GM18909 (cell line): ENCODE measurements around the gene SLC43A3.
"Not testable (repeated sequence)": the region's sequence is repeated elsewhere in the genome, so short reads cannot be mapped to it uniquely, and the experiment has no call there.

Source experiments
- ATAC-seq: cut with Tn5 transposase; IDR thresholded peaks from one replicate; pipeline ENCODE4 v1.9.1; 2021; ENCODE audit warnings: mild to moderate bottlenecking; ENCODE audit not compliant: unreplicated experiment, poor library complexity

SLC43A3 gene

DNA sequence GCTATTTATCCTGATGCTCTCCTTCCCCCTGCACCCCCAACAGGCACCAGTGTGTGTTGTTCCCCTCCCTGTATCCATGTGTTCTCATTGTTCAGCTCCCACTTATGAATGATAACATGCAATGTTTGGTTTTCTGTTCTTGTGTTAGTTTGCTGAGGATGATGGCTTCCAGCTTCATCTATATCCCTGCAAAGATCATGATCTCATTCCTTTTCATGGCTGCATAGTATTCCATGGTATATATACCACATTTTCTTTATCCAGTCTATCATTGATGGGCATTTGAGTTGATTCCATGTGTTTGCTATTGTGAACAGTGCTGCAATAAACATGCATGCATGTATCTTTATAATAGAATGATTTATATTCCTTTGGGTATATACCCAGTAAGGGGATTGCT lies 65.5 kb downstream of the SLC43A3 start:
- not testable (repeated sequence) for ATAC-seq

DNA sequence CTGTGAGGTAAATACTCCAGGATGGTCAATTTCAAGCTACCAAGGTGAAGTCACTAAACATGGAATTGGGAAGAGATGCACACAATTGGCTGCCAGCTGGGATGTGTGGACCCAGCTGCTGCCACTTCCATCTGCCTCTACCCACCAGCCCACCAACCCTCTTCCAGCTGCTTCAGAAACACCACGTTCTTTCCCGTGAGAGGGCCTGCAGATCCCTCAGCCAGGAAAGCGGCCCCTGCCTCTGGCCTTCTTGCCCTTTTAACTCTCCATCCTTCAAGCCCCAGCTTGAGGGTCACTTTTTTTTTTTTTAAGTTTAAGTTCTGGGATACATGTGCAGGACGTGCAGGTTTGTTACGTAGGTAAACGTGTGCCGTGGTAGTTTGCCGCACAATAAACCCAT lies 65.9 kb downstream of the SLC43A3 start:
- no peak for ATAC-seq

DNA sequence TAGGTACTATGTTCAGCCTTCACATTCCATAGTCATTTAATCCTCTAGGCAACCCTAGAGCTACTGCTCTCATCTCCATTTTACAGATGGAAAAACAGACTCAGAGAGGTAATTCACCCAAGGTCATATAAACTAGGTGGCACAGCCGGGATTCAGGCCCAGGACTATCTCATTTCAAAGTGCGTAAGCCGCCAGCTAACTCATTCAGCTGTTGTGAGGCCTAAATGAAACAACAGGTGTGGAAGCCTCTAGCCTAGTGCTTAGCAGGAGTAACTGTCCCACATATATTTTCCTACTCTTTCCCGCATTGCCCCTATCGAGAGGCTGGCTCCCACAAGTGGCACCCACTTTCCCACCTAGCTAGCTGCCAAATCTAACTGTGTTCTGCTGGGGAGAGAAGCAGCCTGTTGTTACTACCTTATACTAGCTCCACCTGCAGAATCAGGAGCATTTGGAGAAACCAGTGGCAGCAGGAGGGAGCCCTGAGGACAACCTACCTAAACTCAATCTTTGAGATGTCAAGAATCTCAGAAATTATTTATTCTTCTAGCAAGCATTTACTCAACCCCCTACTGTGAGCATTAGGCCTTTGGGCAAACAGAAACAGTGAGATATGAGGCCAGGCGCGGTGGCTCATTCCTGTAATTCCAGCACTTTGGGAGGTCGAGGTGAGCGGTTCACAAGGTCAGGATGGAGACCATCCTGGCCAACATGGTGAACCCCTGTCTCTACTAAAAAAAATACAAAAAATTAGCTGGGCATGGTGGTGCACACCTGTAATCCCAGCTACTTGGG lies 66.8 kb downstream of the SLC43A3 start:
- no peak for ATAC-seq

DNA sequence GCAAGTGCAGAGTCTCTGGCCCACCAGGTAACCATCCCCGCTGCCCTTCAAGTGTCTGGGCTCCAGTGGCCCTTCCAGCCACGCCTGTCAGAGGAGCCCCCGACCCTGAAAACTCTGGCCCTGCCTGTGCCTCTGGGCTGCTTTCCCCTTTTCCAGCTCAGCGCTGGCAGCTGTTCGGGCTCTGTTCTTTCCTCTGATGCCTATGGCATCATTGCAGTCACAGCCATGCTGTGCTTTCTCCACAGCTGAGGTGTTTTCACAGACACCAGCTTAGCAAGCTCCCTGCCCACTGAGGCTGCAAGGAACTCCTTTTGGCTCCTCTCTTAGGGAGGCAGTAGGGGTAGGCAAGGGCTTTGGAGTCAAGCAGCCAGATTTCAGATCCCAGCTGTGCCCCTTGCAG lies 67.5 kb downstream of the SLC43A3 start:
- ATAC-seq: no peak

DNA sequence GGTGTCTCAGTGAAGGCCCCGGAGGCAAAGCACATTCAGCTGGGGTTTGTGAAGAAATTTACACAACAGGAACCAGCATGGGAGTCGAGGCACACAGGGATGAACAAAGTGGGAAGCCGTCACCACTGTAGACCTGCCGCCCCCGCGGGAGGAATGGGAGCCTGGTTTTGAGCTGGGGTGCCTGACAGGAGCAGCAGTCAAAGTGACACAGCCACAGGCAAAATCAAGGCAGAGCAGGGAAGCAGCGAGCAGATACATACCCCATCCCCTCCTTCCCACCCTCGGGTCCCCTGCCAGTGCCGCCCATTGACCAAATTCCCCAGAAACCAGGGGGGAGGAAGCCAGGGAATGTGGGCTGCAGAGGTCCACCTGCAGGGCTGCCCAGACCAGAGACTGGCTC lies 67.9 kb downstream of the SLC43A3 start:
- no peak for ATAC-seq

DNA sequence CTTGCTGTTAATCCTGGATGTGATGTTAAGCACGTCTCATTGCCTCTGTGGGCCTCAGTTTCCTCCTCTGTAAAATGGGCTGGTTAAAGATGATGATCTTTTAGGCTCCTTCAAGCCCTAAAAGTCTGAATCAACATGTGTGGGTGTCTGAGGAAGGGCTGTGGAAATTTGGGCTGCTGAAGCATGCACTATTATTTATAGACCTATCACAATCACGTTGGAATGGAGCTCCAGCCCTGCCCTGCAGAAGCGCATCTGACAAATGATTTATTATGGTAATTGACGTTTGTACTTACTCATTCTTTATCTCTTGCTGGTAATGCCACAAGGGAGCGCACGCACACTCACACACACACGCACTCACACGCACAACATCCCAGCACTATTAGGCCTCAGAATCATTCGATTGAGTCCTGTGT lies 68.4 kb downstream of the SLC43A3 start:
- no peak for ATAC-seq

DNA sequence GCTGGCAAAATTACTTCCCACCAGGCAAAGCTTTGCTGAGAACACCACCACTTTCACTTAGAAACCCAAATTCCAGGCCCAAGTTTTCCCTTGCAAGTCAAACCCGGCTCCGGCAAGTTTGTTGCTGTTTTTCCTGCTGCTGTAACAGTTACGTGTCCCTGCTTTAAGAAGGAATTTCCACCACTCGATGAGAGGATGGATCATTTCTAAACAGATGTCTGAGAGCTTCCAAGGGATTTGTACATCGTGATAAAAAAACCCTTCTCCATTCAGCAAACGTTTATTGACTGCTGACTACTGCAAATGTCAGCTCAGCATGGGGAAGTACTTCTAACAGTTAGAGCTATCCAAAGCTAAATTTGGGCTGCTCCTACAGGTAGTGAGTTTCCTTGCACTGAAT lies 69.1 kb downstream of the SLC43A3 start:
- no peak for ATAC-seq

DNA sequence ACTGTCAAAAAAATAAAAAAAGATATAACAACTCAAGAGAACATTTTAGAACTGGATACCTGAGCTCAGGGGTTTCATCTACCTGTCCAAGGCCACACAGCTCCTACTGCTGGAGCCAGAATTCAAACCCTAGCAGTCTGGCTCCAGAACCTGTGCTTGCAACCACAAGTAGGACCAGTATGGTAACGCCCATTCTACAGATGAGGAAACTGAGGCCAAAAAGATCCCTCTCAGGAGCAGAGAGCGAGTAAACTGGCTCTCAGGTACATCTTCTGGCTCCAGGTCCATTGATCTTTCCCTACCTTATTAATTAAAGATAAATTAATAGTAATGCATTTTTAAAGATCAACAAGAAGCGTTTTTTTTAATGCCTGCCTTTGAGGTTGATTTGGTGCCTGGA lies 69.6 kb downstream of the SLC43A3 start:
- ATAC-seq: no peak
